Activated B cell treated with CpG ODN at 0.5 μM for 24 hours (primary cell): ENCODE measurements around the gene NUDT16L1. TPM values are rescaled to one million over a fixed set of nuclear protein-coding genes. Genes with fewer than 3 reads are reported as not detected.

Experiments
- ATAC-seq: fragments of 200-7000 bp; cut with Tn5 transposase; one replicate; pipeline ENCODE4 v1.10.0; 2021; ENCODE audit warnings: low read depth, mild to moderate bottlenecking, moderate library complexity
- CTCF ChIA-PET: fragments of 350-600 bp; sonication (Branson Sonifier 250); formaldehyde crosslinking; loops from one replicate; lab custom pipeline; 2021; ENCODE audit warnings: antibody characterized with exemption; lab: Charles Lee
- POLR2A ChIA-PET: fragments of 350-600 bp; sonication (Branson Sonifier 250); formaldehyde crosslinking; loops from one replicate; lab custom pipeline; 2021; ENCODE audit warnings: antibody characterized with exemption; lab: Charles Lee
- DNase-seq: peaks from one replicate; pipeline ENCODE4 v3.0.0; 2022
- H3K27ac Mint-ChIP-seq: one replicate; pipeline ENCODE4 v1.8.0; 2020; ENCODE audit warnings: mixed read lengths
- H3K27me3 Mint-ChIP-seq: one replicate; pipeline ENCODE4 v1.8.0; 2021; ENCODE audit warnings: mixed read lengths
- H3K36me3 Mint-ChIP-seq: one replicate; pipeline ENCODE4 v1.8.0; 2021; ENCODE audit warnings: low read depth, mixed read lengths
- H3K4me1 Mint-ChIP-seq: one replicate; pipeline ENCODE4 v1.8.0; 2021; ENCODE audit warnings: mixed read lengths
- H3K4me3 Mint-ChIP-seq: one replicate; pipeline ENCODE4 v1.8.0; 2020; ENCODE audit warnings: mild to moderate bottlenecking, mixed read lengths
- H3K9me3 Mint-ChIP-seq: one replicate; pipeline ENCODE4 v1.8.0; 2020; ENCODE audit warnings: mixed read lengths
- CTCF ChIP-seq: fragments of 200-600 bp; IDR thresholded peaks from one replicate; pipeline ENCODE4 v1.8.0; 2022; ENCODE audit warnings: antibody characterized with exemption, mild to moderate bottlenecking
- intact Hi-C: fragments of 100-400 bp; cut with micrococcal nuclease; formaldehyde crosslinking; loops from one replicate; pipeline ENCODE4 v1.15.1; 2024
- total RNA-seq: library from RNA; stranded (reverse); gene quantifications from 2 replicates; pipeline ENCODE4 v1.2.3, GENCODE V29; 2022

The NUDT16L1 gene
- total RNA-seq, 1 donor from 2014 or later, result 32.9 TPM

- Mint-ChIP-seq H3K27ac (no peak overlapping the region), H3K27me3 (no peaks in the 10 kb centered on the region), H3K4me3 (no peak overlapping the region), H3K4me1 (no peaks in the 10 kb centered on the region), H3K9me3 (no peaks in the 10 kb centered on the region), H3K36me3 (peaks cover 52% of the 10 kb centered on the region)
- ChIA-PET POLR2A (no interaction called here), CTCF (no interaction called here)
- intact Hi-C loops, result no loop called here
- DNase-seq, result no peak
- no peak for ATAC-seq
- no peak for TF ChIP-seq CTCF
These were observed 11.1 kb downstream of the NUDT16L1 start for GRCh38 chr16:4704491-4704890.

- ChIA-PET CTCF (no interaction called here), POLR2A (no interaction called here)
- intact Hi-C loops, result no loop called here
- Mint-ChIP-seq H3K36me3 (peaks cover 52% of the 10 kb centered on the region), H3K4me3 (no peak overlapping the region), H3K4me1 (no peaks in the 10 kb centered on the region), H3K27me3 (no peaks in the 10 kb centered on the region), H3K27ac (no peak overlapping the region), H3K9me3 (no peaks in the 10 kb centered on the region)
- ATAC-seq, result no peak
- no peak for DNase-seq
- no peak for TF ChIP-seq CTCF
These were observed 11.6 kb downstream of the NUDT16L1 start for GRCh38 chr16:4704913-4705312.

DNA sequence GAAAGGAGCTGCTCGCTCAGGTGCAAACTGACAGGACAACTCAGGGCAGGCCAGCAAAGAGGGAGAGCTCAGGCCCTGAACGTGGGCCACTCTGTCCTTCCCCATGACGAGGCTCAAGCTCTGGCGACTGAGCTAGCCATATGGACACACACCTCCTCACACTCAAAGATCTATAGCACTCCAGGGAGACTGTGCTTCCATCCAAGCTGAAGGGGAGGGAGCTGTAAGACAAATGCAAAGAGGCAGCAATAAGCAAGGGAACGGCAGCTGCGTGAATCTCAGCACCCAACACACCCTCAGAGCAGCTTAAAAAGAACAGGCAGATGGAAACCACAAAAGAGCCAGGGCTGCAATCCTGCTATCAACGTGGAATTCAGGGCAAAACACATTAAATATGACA is 13.5 kb downstream of the NUDT16L1 start:
- no peak for DNase-seq
- ChIA-PET CTCF (no interaction called here), POLR2A (interaction anchor here (0.7 kb wide), 1 partner anchor 17 kb away, joined by 4 read pairs; no protein-coding TSS in a partner anchor)
- intact Hi-C loops, result no loop called here
- H3K27me3 Mint-ChIP-seq, result no peaks in the 10 kb centered on the region
- peaks cover 48% of the 10 kb centered on the region for H3K36me3 Mint-ChIP-seq
- H3K27ac Mint-ChIP-seq, result no peak overlapping the region
- H3K4me1 Mint-ChIP-seq, result no peaks in the 10 kb centered on the region
- no peaks in the 10 kb centered on the region for H3K9me3 Mint-ChIP-seq
- no peak for TF ChIP-seq CTCF
- no peak for ATAC-seq
- H3K4me3 Mint-ChIP-seq, result no peak overlapping the region

GRCh38 chr16:4709481-4709880 is 16.1 kb downstream of the NUDT16L1 start:
- ChIA-PET CTCF (no interaction called here), POLR2A (no interaction called here)
- Mint-ChIP-seq H3K9me3 (no peaks in the 10 kb centered on the region), H3K27me3 (no peaks in the 10 kb centered on the region), H3K27ac (no peak overlapping the region), H3K4me1 (no peaks in the 10 kb centered on the region), H3K4me3 (no peak overlapping the region), H3K36me3 (peaks cover 53% of the 10 kb centered on the region)
- no peak for TF ChIP-seq CTCF
- intact Hi-C loops, result no loop called here
- ATAC-seq, result no peak
- no peak for DNase-seq

DNA sequence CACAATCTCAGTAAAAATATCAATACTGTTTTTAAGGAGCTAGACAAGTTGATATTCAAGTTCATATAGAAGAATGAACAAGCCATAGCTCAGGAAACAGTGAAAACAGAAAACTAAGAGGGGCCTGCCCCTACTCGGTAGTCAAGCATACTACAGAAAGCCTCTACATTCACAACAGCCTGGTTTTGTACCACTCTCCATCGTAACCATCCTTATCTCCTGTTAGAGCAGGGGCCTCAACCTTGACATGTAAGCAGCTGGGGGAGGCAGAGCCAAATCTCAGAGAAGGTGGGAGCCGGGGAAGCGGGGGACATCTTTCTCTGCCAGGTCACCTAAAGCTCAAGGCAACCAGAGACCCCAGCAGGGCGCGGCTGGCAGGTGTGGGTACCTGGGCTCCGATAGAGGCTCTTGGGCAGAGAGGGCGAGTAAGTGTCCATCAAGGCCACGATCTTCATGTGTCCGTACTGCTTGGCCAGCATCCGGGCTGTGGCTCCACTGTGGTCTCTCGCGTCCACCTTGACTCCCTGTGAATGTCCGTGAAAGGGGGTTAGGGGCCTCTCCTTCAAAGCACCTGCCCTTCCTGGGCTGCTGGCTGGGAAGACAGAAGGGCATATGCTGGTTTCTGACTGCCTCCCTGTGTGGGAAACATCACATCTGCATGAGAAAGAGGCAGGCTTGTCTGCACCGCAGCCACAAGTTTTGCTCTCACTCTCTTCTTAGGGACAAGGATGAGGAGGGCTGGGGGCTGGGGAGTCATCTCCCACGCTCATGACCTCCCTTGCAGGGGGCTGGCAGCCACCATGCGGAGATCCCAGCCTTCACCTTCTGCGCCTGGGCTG is 20.5 kb downstream of the NUDT16L1 start:
- DNase-seq (no peak), ATAC-seq (no peak)
- no peak overlapping the region for H3K4me3 Mint-ChIP-seq
- H3K9me3 Mint-ChIP-seq, result no peaks in the 10 kb centered on the region
- H3K27ac Mint-ChIP-seq, result no peak overlapping the region
- intact Hi-C loops, result no loop called here
- peaks cover 38% of the 10 kb centered on the region for H3K36me3 Mint-ChIP-seq
- H3K27me3 Mint-ChIP-seq, result no peaks in the 10 kb centered on the region
- peaks cover 8% of the 10 kb centered on the region for H3K4me1 Mint-ChIP-seq
- ChIA-PET POLR2A (no interaction called here), CTCF (no interaction called here)
- no peak for TF ChIP-seq CTCF
